Amniotic epithelial cell (primary cell): ENCODE data around the gene SLC35A4.
"Not testable (repeated sequence)": the region's sequence is repeated elsewhere in the genome, so short reads cannot be mapped to it uniquely, and the experiment has no call there.

Source experiments
- DNase-seq: peaks from one replicate; pipeline ENCODE4 v3.0.0-alpha.2; 2010; ENCODE audit warnings: low read depth

The SLC35A4 gene

GRCh38 chr5:140590861-140591260 is 26.2 kb downstream of the SLC35A4 start:
- DNase-seq, result no peak

GRCh38 chr5:140591747-140592372 is 27.2 kb downstream of the SLC35A4 start:
- peak; percentile 68 for DNase-seq

- not testable (repeated sequence) for DNase-seq
These were observed 28.4 kb downstream of the SLC35A4 start for GRCh38 chr5:140593070-140593469.

GRCh38 chr5:140594169-140594568 is 29.5 kb downstream of the SLC35A4 start:
- no peak for DNase-seq

GRCh38 chr5:140595538-140596300 is 31.1 kb downstream of the SLC35A4 start:
- no peak for DNase-seq

GRCh38 chr5:140596321-140596741 is 31.7 kb downstream of the SLC35A4 start:
- peak; percentile 77 for DNase-seq

- no peak for DNase-seq
These were observed 34.2 kb downstream of the SLC35A4 start for GRCh38 chr5:140598836-140599235.

GRCh38 chr5:140600096-140600495 is 35.5 kb downstream of the SLC35A4 start:
- DNase-seq, result no peak

- DNase-seq, result no peak
These were observed 37.5 kb downstream of the SLC35A4 start for GRCh38 chr5:140602147-140602546.

GRCh38 chr5:140603446-140603698 is 38.7 kb downstream of the SLC35A4 start:
- not testable (repeated sequence) for DNase-seq

- no peak for DNase-seq
These were observed 39.1 kb downstream of the SLC35A4 start for GRCh38 chr5:140603734-140604133.

- DNase-seq, result no peak
These were observed 41.3 kb downstream of the SLC35A4 start for GRCh38 chr5:140605879-140606278.

GRCh38 chr5:140607031-140607430 is 42.4 kb downstream of the SLC35A4 start:
- DNase-seq, result peak; percentile 95

- DNase-seq, result no peak
These were observed 44.1 kb downstream of the SLC35A4 start for GRCh38 chr5:140608722-140609121.

- no peak for DNase-seq
These were observed 44.5 kb downstream of the SLC35A4 start for GRCh38 chr5:140609126-140609525.

GRCh38 chr5:140611020-140611521 is 46.4 kb downstream of the SLC35A4 start:
- DNase-seq, result peak; percentile 88
